Measurements from ENCODE around the gene KIF19. TPM values are rescaled to one million over a fixed set of nuclear protein-coding genes. Genes with fewer than 3 reads are reported as not detected.
"Not testable (repeated sequence)": the region's sequence is repeated elsewhere in the genome, so short reads cannot be mapped to it uniquely, and the experiment has no call there.

KIF19 gene
- total RNA-seq, 4 donors from 2014 or later: 1.4 to 4.4 (median 1.8) TPM

GRCh38 chr17:74280093-74280513, 45.9 kb upstream of the KIF19 start:
- in situ Hi-C loops (cut with MboI; ENCODE audit: low pct_ligation_motif_present in 1 of 4, low pct_unique_long_range_greater_than_20kb in 1 of 4, low sequenced_read_pairs in 3 of 4): no loop called here

GRCh38 chr17:74281799-74282198, 44.2 kb upstream of the KIF19 start:
- Histone ChIP-seq H3K4me3 (no peak overlapping the region), H3K27me3 (peaks cover 5% of the 10 kb centered on the region), H3K9me3 (no peaks in the 10 kb centered on the region), H3K36me3 (no peaks in the 10 kb centered on the region), H3K27ac (no peak overlapping the region), H3K4me1 (no peaks in the 10 kb centered on the region)
- in situ Hi-C loops (cut with MboI; ENCODE audit: low pct_ligation_motif_present in 1 of 4, low pct_unique_long_range_greater_than_20kb in 1 of 4, low sequenced_read_pairs in 3 of 4) (no loop called here), intact Hi-C loops (cut with DNase I; ENCODE audit: low total_unique reads) (no loop called here)
- no peak for DNase-seq
- 80 to 94% methylated on average over 1 to 20 of the region's 20 CpGs for WGBS, 2 donors (ENCODE audit: low coverage in 1 of 2)
- TF ChIP-seq POLR2A (IDR thresholded peaks at IDR 0.05) (no peak), POLR2AphosphoS5 (IDR thresholded peaks at IDR 0.05) (no peak), EP300 (IDR thresholded peaks at IDR 0.05; ENCODE audit: low read depth) (no peak), CTCF (IDR thresholded peaks at IDR 0.05) (no peak)

More at GRCh38 chr17:74280093-74280513, 45.9 kb upstream of the KIF19 start:
- intact Hi-C loops (cut with DNase I; ENCODE audit: low total_unique reads): no loop called here
- no peak overlapping the region for H3K4me3 ChIP-seq
- H3K9me3 ChIP-seq: no peaks in the 10 kb centered on the region
- H3K27ac ChIP-seq: no peak overlapping the region
- DNase-seq: peak; percentile 19
- 62% methylated on average over 9 of the region's 9 CpGs; no CpG with 5 or more reads in 1 of the 2 donors for WGBS, 2 donors (ENCODE audit: low coverage in 1 of 2)
- H3K4me1 ChIP-seq: no peaks in the 10 kb centered on the region
- TF ChIP-seq POLR2A (IDR thresholded peaks at IDR 0.05) (no peak), CTCF (IDR thresholded peaks at IDR 0.05) (no peak), POLR2AphosphoS5 (IDR thresholded peaks at IDR 0.05) (no peak), EP300 (IDR thresholded peaks at IDR 0.05; ENCODE audit: low read depth) (no peak)
- peaks cover 9% of the 10 kb centered on the region for H3K27me3 ChIP-seq
- H3K36me3 ChIP-seq: no peaks in the 10 kb centered on the region

DNA sequence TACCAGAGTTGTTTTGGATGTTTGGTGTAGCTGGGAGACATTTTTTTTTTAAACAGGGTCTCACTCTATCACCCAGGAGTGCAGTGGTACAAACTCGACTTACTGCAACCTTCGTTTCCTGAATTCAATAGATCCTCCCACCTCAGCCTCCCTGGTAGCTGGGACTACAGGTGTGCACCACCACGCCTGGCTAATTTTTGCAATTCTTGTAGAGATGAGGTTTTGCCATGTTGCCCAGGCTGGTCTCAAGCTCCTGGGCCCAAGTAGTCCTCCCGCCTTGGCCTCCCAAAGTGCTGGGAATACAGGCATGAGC, 43.8 kb upstream of the KIF19 start:
- H3K4me3 ChIP-seq; H3K4me1 ChIP-seq; in situ Hi-C loops (cut with MboI; ENCODE audit: low pct_ligation_motif_present in 1 of 4, low pct_unique_long_range_greater_than_20kb in 1 of 4, low sequenced_read_pairs in 3 of 4); H3K9me3 ChIP-seq; H3K27me3 ChIP-seq; intact Hi-C loops (cut with DNase I; ENCODE audit: low total_unique reads); DNase-seq; H3K36me3 ChIP-seq: not testable (repeated sequence)
- WGBS, 2 donors (ENCODE audit: low coverage in 1 of 2): 78 to 88% methylated on average over 3 to 4 of the region's 4 CpGs
- peak overlapping the region in 1 of 4 donors; percentile 10 for H3K27ac ChIP-seq

- Histone ChIP-seq H3K4me3 (no peak overlapping the region), H3K36me3 (no peaks in the 10 kb centered on the region), H3K4me1 (no peaks in the 10 kb centered on the region), H3K27ac (peak overlapping the region in 1 of 4 donors; percentile 10), H3K27me3 (peaks cover 5% of the 10 kb centered on the region), H3K9me3 (no peaks in the 10 kb centered on the region)
- in situ Hi-C loops (cut with MboI; ENCODE audit: low pct_ligation_motif_present in 1 of 4, low pct_unique_long_range_greater_than_20kb in 1 of 4, low sequenced_read_pairs in 3 of 4) (no loop called here), intact Hi-C loops (cut with DNase I; ENCODE audit: low total_unique reads) (no loop called here)
- no peak for DNase-seq
- no peak for TF ChIP-seq CTCF (IDR thresholded peaks at IDR 0.05)
- TF ChIP-seq POLR2A (IDR thresholded peaks at IDR 0.05): no peak
- no peak for TF ChIP-seq EP300 (IDR thresholded peaks at IDR 0.05; ENCODE audit: low read depth)
- TF ChIP-seq POLR2AphosphoS5 (IDR thresholded peaks at IDR 0.05): no peak
- WGBS, 2 donors (ENCODE audit: low coverage in 1 of 2): 29 to 38% methylated on average over 1 to 9 of the region's 9 CpGs
These were observed 43.2 kb upstream of the KIF19 start for GRCh38 chr17:74282587-74283370.

- TF ChIP-seq POLR2AphosphoS5 (IDR thresholded peaks at IDR 0.05): no peak
- intact Hi-C loops (cut with DNase I; ENCODE audit: low total_unique reads) (no loop called here), in situ Hi-C loops (cut with MboI; ENCODE audit: low pct_ligation_motif_present in 1 of 4, low pct_unique_long_range_greater_than_20kb in 1 of 4, low sequenced_read_pairs in 3 of 4) (no loop called here)
- Histone ChIP-seq H3K27me3 (peaks cover 5% of the 10 kb centered on the region), H3K4me1 (no peaks in the 10 kb centered on the region), H3K4me3 (no peak overlapping the region), H3K27ac (no peak overlapping the region), H3K36me3 (no peaks in the 10 kb centered on the region), H3K9me3 (no peaks in the 10 kb centered on the region)
- WGBS, 2 donors (ENCODE audit: low coverage in 1 of 2): 77 to 92% methylated on average over 4 of the region's 4 CpGs
- DNase-seq: no peak
These were observed 42.7 kb upstream of the KIF19 start for GRCh38 chr17:74283371-74283673.
